Nephron progenitor cell (in vitro differentiated cells): ENCODE measurements around the gene TJAP1.

ENCODE experiments used
- DNase-seq: peaks from one replicate; pipeline ENCODE4 v3.0.0; 2021
- H3K27ac Mint-ChIP-seq: 2 replicates; pipeline ENCODE4 v1.8.0; 2021; ENCODE audit warnings: mild to moderate bottlenecking, moderate library complexity, mixed read lengths
- H3K27me3 Mint-ChIP-seq: 2 replicates; pipeline ENCODE4 v1.8.0; 2021; ENCODE audit warnings: mild to moderate bottlenecking, low read depth, mixed read lengths; ENCODE audit not compliant: poor library complexity
- H3K36me3 Mint-ChIP-seq: 2 replicates; pipeline ENCODE4 v1.8.0; 2021; ENCODE audit warnings: low read depth, mixed read lengths
- H3K4me1 Mint-ChIP-seq: 2 replicates; pipeline ENCODE4 v1.8.0; 2021; ENCODE audit warnings: mixed read lengths
- H3K4me3 Mint-ChIP-seq: 2 replicates; pipeline ENCODE4 v1.8.0; 2021; ENCODE audit warnings: mild to moderate bottlenecking, moderate library complexity, mixed read lengths
- H3K9me3 Mint-ChIP-seq: 2 replicates; pipeline ENCODE4 v1.8.0; 2021; ENCODE audit warnings: mild to moderate bottlenecking, moderate library complexity, mixed read lengths
- CTCF ChIP-seq: fragments of 200-600 bp; sonication (generic); IDR thresholded peaks from 2 replicates; pipeline ENCODE4 v1.5.0; 2021; ENCODE audit warnings: antibody characterized with exemption

TJAP1 gene

GRCh38 chr6:43468748-43469681, 8.4 kb upstream of the TJAP1 start:
- no peak for TF ChIP-seq CTCF
- H3K27me3 Mint-ChIP-seq, result peaks cover 13% of the 10 kb centered on the region
- no peak overlapping the region for H3K4me3 Mint-ChIP-seq
- H3K36me3 Mint-ChIP-seq, result no peaks in the 10 kb centered on the region
- no peak overlapping the region for H3K27ac Mint-ChIP-seq
- no peak for DNase-seq
- H3K9me3 Mint-ChIP-seq, result no peaks in the 10 kb centered on the region
- peaks cover 5% of the 10 kb centered on the region for H3K4me1 Mint-ChIP-seq

- Mint-ChIP-seq H3K4me1 (peaks cover 5% of the 10 kb centered on the region), H3K9me3 (no peaks in the 10 kb centered on the region), H3K27ac (no peak overlapping the region), H3K36me3 (no peaks in the 10 kb centered on the region), H3K27me3 (peaks cover 13% of the 10 kb centered on the region), H3K4me3 (no peak overlapping the region)
- no peak for DNase-seq
- no peak for TF ChIP-seq CTCF
Measured at GRCh38 chr6:43469947-43470346, 7.4 kb upstream of the TJAP1 start.

GRCh38 chr6:43471399-43471798, 6.0 kb upstream of the TJAP1 start:
- Mint-ChIP-seq H3K4me1 (peaks cover 16% of the 10 kb centered on the region), H3K27ac (no peak overlapping the region), H3K9me3 (no peaks in the 10 kb centered on the region), H3K36me3 (no peaks in the 10 kb centered on the region), H3K27me3 (peaks cover 13% of the 10 kb centered on the region), H3K4me3 (no peak overlapping the region)
- no peak for TF ChIP-seq CTCF
- DNase-seq, result no peak

- H3K9me3 Mint-ChIP-seq, result no peaks in the 10 kb centered on the region
- H3K36me3 Mint-ChIP-seq, result no peaks in the 10 kb centered on the region
- H3K4me1 Mint-ChIP-seq, result peaks cover 27% of the 10 kb centered on the region
- peaks cover 13% of the 10 kb centered on the region for H3K27me3 Mint-ChIP-seq
- H3K27ac Mint-ChIP-seq, result no peak overlapping the region
- TF ChIP-seq CTCF, result no peak
- no peak overlapping the region for H3K4me3 Mint-ChIP-seq
- DNase-seq, result no peak
Measured at GRCh38 chr6:43472515-43472914, 4.9 kb upstream of the TJAP1 start.

- peaks cover 13% of the 10 kb centered on the region for H3K27me3 Mint-ChIP-seq
- no peak for DNase-seq
- H3K4me1 Mint-ChIP-seq, result peaks cover 47% of the 10 kb centered on the region
- no peaks in the 10 kb centered on the region for H3K9me3 Mint-ChIP-seq
- no peak for TF ChIP-seq CTCF
- no peak overlapping the region for H3K27ac Mint-ChIP-seq
- H3K36me3 Mint-ChIP-seq, result no peaks in the 10 kb centered on the region
- no peak overlapping the region for H3K4me3 Mint-ChIP-seq
Measured at GRCh38 chr6:43475516-43475915, 1.9 kb upstream of the TJAP1 start.

- Mint-ChIP-seq H3K4me3 (peak overlapping the region; percentile 92), H3K4me1 (peaks cover 57% of the 10 kb centered on the region), H3K27me3 (peaks cover 6% of the 10 kb centered on the region), H3K9me3 (no peaks in the 10 kb centered on the region), H3K27ac (peak overlapping the region; percentile 81), H3K36me3 (no peaks in the 10 kb centered on the region)
- DNase-seq, result no peak
- TF ChIP-seq CTCF, result no peak
Measured at GRCh38 chr6:43476746-43477145, 624 bp upstream of the TJAP1 start.
